IMR-90 (cell line): ENCODE results near the gene SYTL4. TPM values are rescaled to one million over a fixed set of nuclear protein-coding genes. Genes with fewer than 3 reads are reported as not detected.

Experiments used
- ATAC-seq: fragments of 200-7000 bp; cut with Tn5 transposase; 2 replicates; pipeline ENCODE4 v1.9.1; 2020; ENCODE audit warnings: low read depth, mild to moderate bottlenecking, moderate library complexity
- BruUV-seq: library from RNA; stranded (reverse); fragments of 400-500 nt; replicated peaks from 2 replicates; lab custom pipeline; 2021; lab: Mats Ljungman, UMichigan
- CTCF ChIA-PET: fragments of 300-600 bp; formaldehyde crosslinking; extraction: SDS; loops from one replicate; lab custom pipeline; 2021; ENCODE audit warnings: antibody characterized with exemption; lab: Yijun Ruan, JAX
- POLR2A ChIA-PET: fragments of 300-600 bp; sonication (Branson Sonifier 250); formaldehyde crosslinking; loops from one replicate; lab custom pipeline; 2022; ENCODE audit warnings: antibody characterized with exemption; ENCODE audit not compliant: unreplicated experiment; lab: Charles Lee
- DNase-seq: peaks from one replicate; pipeline ENCODE4 v3.0.0; 2013
- H2AFZ ChIP-seq: replicated peaks from 2 replicates; pipeline ENCODE3; 2013; ENCODE audit warnings: low read length, mild to moderate bottlenecking; ENCODE audit not compliant: poor library complexity
- H2AK5ac ChIP-seq: 2 replicates; pipeline ENCODE4 v1.6.1; 2013; ENCODE audit warnings: low read depth, low read length, inconsistent platforms
- H2AK9ac ChIP-seq: replicated peaks from 2 replicates; pipeline ENCODE3; 2013; ENCODE audit warnings: mild to moderate bottlenecking, low read depth, low read length, moderate library complexity; ENCODE audit not compliant: poor library complexity
- H2BK120ac ChIP-seq: 2 replicates; pipeline ENCODE4 v1.6.1; 2013; ENCODE audit warnings: low read depth, low read length, inconsistent platforms
- H2BK15ac ChIP-seq: 3 replicates; pipeline ENCODE4 v1.6.1; 2013; ENCODE audit warnings: low read depth, low read length, inconsistent platforms
- H2BK20ac ChIP-seq: 2 replicates; pipeline ENCODE4 v1.6.1; 2013; ENCODE audit warnings: low read depth, mild to moderate bottlenecking, inconsistent platforms, low read length, moderate library complexity
- H2BK5ac ChIP-seq: 2 replicates; pipeline ENCODE4 v1.6.1; 2013; ENCODE audit warnings: mild to moderate bottlenecking, low read depth, low read length, inconsistent platforms; ENCODE audit not compliant: poor library complexity, severe bottlenecking
- H3K14ac ChIP-seq: replicated peaks from 2 replicates; pipeline ENCODE4 v1.6.1; 2013; ENCODE audit warnings: low read depth, low read length, inconsistent platforms
- H3K18ac ChIP-seq: 2 replicates; pipeline ENCODE4 v1.6.1; 2013; ENCODE audit warnings: low read depth, low read length, control low read depth
- H3K23ac ChIP-seq: 2 replicates; pipeline ENCODE4 v1.6.1; 2013; ENCODE audit warnings: low read depth, low read length, inconsistent platforms
- H3K27ac ChIP-seq: 2 replicates; pipeline ENCODE4 v1.5.1; 2013; ENCODE audit warnings: mild to moderate bottlenecking, control low read depth, low read length; ENCODE audit not compliant: insufficient read depth
- H3K27me3 ChIP-seq: 2 replicates; pipeline ENCODE4 v1.6.1; 2013; ENCODE audit warnings: low read length; ENCODE audit not compliant: control insufficient read depth, insufficient read depth
- H3K36me3 ChIP-seq: 2 replicates; pipeline ENCODE4 v1.6.1; 2013; ENCODE audit warnings: low read length, mixed read lengths; ENCODE audit not compliant: control insufficient read depth, insufficient read depth
- H3K4ac ChIP-seq: 2 replicates; pipeline ENCODE4 v1.6.1; 2013; ENCODE audit warnings: low read depth, low read length, inconsistent platforms
- H3K4me1 ChIP-seq: 2 replicates; pipeline ENCODE4 v1.6.1; 2013; ENCODE audit warnings: low read length, mixed read lengths; ENCODE audit not compliant: control insufficient read depth, insufficient read depth
- H3K4me2 ChIP-seq: 2 replicates; pipeline ENCODE4 v1.6.1; 2013; ENCODE audit warnings: low read depth, mild to moderate bottlenecking, control low read depth, low read length, moderate library complexity
- H3K4me3 ChIP-seq: 2 replicates; pipeline ENCODE4 v1.5.1; 2013; ENCODE audit warnings: low read depth, mild to moderate bottlenecking, control low read depth, low read length, moderate library complexity; ENCODE audit not compliant: insufficient read depth
- H3K56ac ChIP-seq: 2 replicates; pipeline ENCODE4 v1.6.1; 2013; ENCODE audit warnings: low read length, inconsistent platforms; ENCODE audit not compliant: insufficient read depth; ENCODE audit errors: extremely low read depth
- H3K79me1 ChIP-seq, 2 experiments: 2 replicates each; pipeline ENCODE4 v1.6.1; 2013; ENCODE audit warnings: low read length in 2 of 2, inconsistent platforms in 1 of 2, low read depth in 1 of 2
- H3K9ac ChIP-seq: 2 replicates; pipeline ENCODE4 v1.6.1; 2013; ENCODE audit warnings: low read depth, low read length, control low read depth
- H3K9me1 ChIP-seq: 2 replicates; pipeline ENCODE4 v1.6.1; 2013; ENCODE audit warnings: low read length, inconsistent platforms; ENCODE audit not compliant: insufficient read depth
- H3K9me3 ChIP-seq: 2 replicates; pipeline ENCODE4 v1.6.1; 2013; ENCODE audit warnings: low read length; ENCODE audit not compliant: control insufficient read depth, insufficient read depth
- H4K20me1 ChIP-seq: 2 replicates; pipeline ENCODE4 v1.6.1; 2013; ENCODE audit warnings: low read length, inconsistent platforms; ENCODE audit not compliant: insufficient read depth
- H4K5ac ChIP-seq: 2 replicates; pipeline ENCODE4 v1.6.1; 2013; ENCODE audit warnings: mild to moderate bottlenecking, low read depth, low read length, control low read depth
- H4K8ac ChIP-seq, 2 experiments: 2 replicates each; pipeline ENCODE4 v1.6.1; 2013; ENCODE audit warnings: low read depth in 2 of 2, low read length in 2 of 2, control low read depth in 1 of 2, inconsistent platforms in 1 of 2
- H4K91ac ChIP-seq: 2 replicates; pipeline ENCODE4 v1.6.1; 2013; ENCODE audit warnings: low read depth, low read length, inconsistent platforms; ENCODE audit not compliant: insufficient read depth
- CHD1 ChIP-seq: IDR thresholded peaks from 2 replicates; pipeline ENCODE4 v1.6.1; 2012; ENCODE audit warnings: low read depth, low read length, improper control_type of control experiment
- MAFK ChIP-seq: IDR thresholded peaks from 2 replicates; pipeline ENCODE4 v1.6.1; 2012; ENCODE audit warnings: low read depth, low read length, improper control_type of control experiment
- MXI1 ChIP-seq: IDR thresholded peaks from 2 replicates; pipeline ENCODE4 v1.6.1; 2012; ENCODE audit warnings: low read depth, mild to moderate bottlenecking, low read length, moderate library complexity, borderline replicate concordance
- NFE2L2 ChIP-seq: fragments of 150-350 bp; IDR thresholded peaks from 2 replicates; pipeline ENCODE4 v1.6.1; 2016; ENCODE audit warnings: low read depth, mild to moderate bottlenecking, low read length
- POLR2A ChIP-seq: IDR thresholded peaks from 2 replicates; pipeline ENCODE4 v1.6.1; 2012; ENCODE audit warnings: mild to moderate bottlenecking, low read depth, low read length
- RAD21 ChIP-seq: IDR thresholded peaks from 2 replicates; pipeline ENCODE4 v1.6.1; 2012; ENCODE audit warnings: low read length, improper control_type of control experiment
- WGBS, 2 experiments: methylation state at CpG; one replicate each; pipeline versions ENCODE4 v1.1.5 to v1.1.7; 2013; ENCODE audit warnings: missing lambda C conversion rate in 2 of 2; ENCODE audit not compliant: insufficient read length in 1 of 2; ENCODE audit errors: extremely low coverage in 2 of 2; 5-methylcytosine and 5-hydroxymethylcytosine counted together
- dilution Hi-C: fragments of 300-500 bp; cut with HindIII; formaldehyde crosslinking; loops from one replicate; pipeline ENCODE4 v1.14.3; 2018; ENCODE audit warnings: low sequenced_read_pairs; ENCODE audit not compliant: unreplicated experiment
- in situ Hi-C: fragments of 300-500 bp; cut with MboI; formaldehyde crosslinking; loops from 3 replicates; pipeline ENCODE4 v1.14.3; 2019; ENCODE audit warnings: low sequenced_read_pairs, inconsistent platforms, mixed read lengths
- intact Hi-C: fragments of 100-400 bp; cut with micrococcal nuclease; formaldehyde crosslinking; loops from 2 replicates; pipeline ENCODE4 v1.10.0; 2022
- polyA plus RNA-seq, 3 experiments: library from polyadenylated mRNA; depleted of rRNA; stranded (reverse); fragments of >200 nt; gene quantifications; 2 replicates each; pipeline ENCODE4 v1.2.3, GENCODE V29; 2012; ENCODE audit warnings: low replicate concordance in 1 of 3
- total RNA-seq: library from RNA; depleted of rRNA; stranded (reverse); fragments of >200 nt; gene quantifications from 2 replicates; pipeline ENCODE4 v1.2.3, GENCODE V29; 2012

Gene SYTL4
- total and polyA plus RNA-seq, 2 of the 4 experiments (the other 2 are of a cell fraction): 2.3 to 2.4 TPM

DNA sequence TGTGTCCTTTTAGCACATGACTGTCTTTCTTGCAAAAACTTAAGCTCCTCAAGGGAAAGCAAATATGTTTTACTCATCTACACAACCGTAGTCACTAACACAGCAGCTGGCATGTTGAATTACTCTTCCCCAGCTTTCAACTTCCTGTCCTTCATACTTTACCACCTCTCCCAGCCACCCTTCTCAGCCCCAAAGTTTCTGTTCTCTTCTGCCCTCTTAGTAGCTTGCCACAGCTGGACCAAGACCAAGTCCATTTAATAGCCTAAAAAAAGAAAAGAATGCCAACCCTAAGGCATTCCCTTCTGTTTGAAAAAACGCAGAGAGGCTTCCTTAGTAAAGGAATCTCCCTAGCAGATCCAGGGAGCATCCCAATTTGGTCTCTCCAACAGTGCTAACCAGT, 51.2 kb downstream of the SYTL4 start:
- Histone ChIP-seq H4K20me1 (no peaks in the 10 kb centered on the region), H2AK9ac (no peak overlapping the region), H2BK5ac (no peak overlapping the region), H3K14ac (no peak overlapping the region), H2AK5ac (no peak overlapping the region), H3K4me3 (no peak overlapping the region), H3K4me1 (peaks cover 2% of the 10 kb centered on the region), H3K9me1 (no peaks in the 10 kb centered on the region), H3K27me3 (no peaks in the 10 kb centered on the region; the same call in 1 of the 2 replicates), H3K36me3 (no peaks in the 10 kb centered on the region), H3K79me1 (no peaks in the 10 kb centered on the region), H4K8ac (no peak overlapping the region), H2BK20ac (no peak overlapping the region), H4K91ac (no peak overlapping the region), H3K27ac (no peak overlapping the region), H2BK120ac (no peak overlapping the region; the same call in 1 of the 2 replicates), H3K4me2 (no peak overlapping the region), H3K9me3 (no peaks in the 10 kb centered on the region), H3K9ac (no peak overlapping the region), H4K5ac (no peak overlapping the region), H3K4ac (no peak overlapping the region), H3K56ac (no peak overlapping the region), H2BK15ac (no peak overlapping the region), H3K23ac (no peak overlapping the region), H2AFZ (no peak overlapping the region), H3K18ac (no peak overlapping the region)
- no peak for DNase-seq
- POLR2A ChIA-PET: no interaction called here
- intact Hi-C loops (loop anchor here (10.0 kb wide), 1 partner anchor 604 kb away; no protein-coding TSS in a partner anchor), in situ Hi-C loops (no loop called here), dilution Hi-C loops (no loop called here)
- no peak for ATAC-seq
- no CpG with 5 or more reads among the region's 2 CpGs for WGBS, 2 experiments
- CTCF ChIA-PET: interaction anchor here (1.1 kb wide), 1 partner anchor 10 kb away, joined by 5 read pairs; no protein-coding TSS in a partner anchor
- TF ChIP-seq CHD1: no peak
- no peak for TF ChIP-seq MXI1
- TF ChIP-seq RAD21: no peak
- no peak for TF ChIP-seq NFE2L2
- no peak for TF ChIP-seq MAFK
- TF ChIP-seq POLR2A: no peak
- no TSS peak for BruUV-seq
